HG03520 (cell line): ENCODE results near the gene RLN1.
"Not testable (repeated sequence)": the region's sequence is repeated elsewhere in the genome, so short reads cannot be mapped to it uniquely, and the experiment has no call there.

ENCODE experiments used
- ATAC-seq: cut with Tn5 transposase; IDR thresholded peaks from one replicate; pipeline ENCODE4 v1.9.1; 2021; ENCODE audit warnings: mild to moderate bottlenecking, moderate library complexity; ENCODE audit not compliant: unreplicated experiment

RLN1 gene

GRCh38 chr9:5338992-5339981 is at the start of gene RLN1:
Gene RLN1, minus strand, starts transcription at chr9:5339876. Its CDS starts 130 bp downstream, at chr9:5339746.
- peak; percentile 98 for ATAC-seq

GRCh38 chr9:5389109-5389732 is 49.5 kb upstream of the RLN1 start:
- ATAC-seq: no peak

- ATAC-seq: no peak
Observed at GRCh38 chr9:5388026-5388819, 48.5 kb upstream of the RLN1 start.

GRCh38 chr9:5384436-5384835 is 44.8 kb upstream of the RLN1 start:
- no peak for ATAC-seq

- no peak for ATAC-seq
Observed at GRCh38 chr9:5382479-5382878, 42.8 kb upstream of the RLN1 start.

- ATAC-seq: no peak
Observed at GRCh38 chr9:5375790-5376477, 36.3 kb upstream of the RLN1 start.

GRCh38 chr9:5375091-5375490 is 35.4 kb upstream of the RLN1 start:
- ATAC-seq: no peak

- ATAC-seq: peak; percentile 90
Observed at GRCh38 chr9:5364294-5365024, 24.8 kb upstream of the RLN1 start.

GRCh38 chr9:5361326-5362010 is 21.8 kb upstream of the RLN1 start:
- no peak for ATAC-seq

- ATAC-seq: no peak
Observed at GRCh38 chr9:5360341-5360740, 20.7 kb upstream of the RLN1 start.

GRCh38 chr9:5357431-5358105 is 17.9 kb upstream of the RLN1 start:
- no peak for ATAC-seq

GRCh38 chr9:5355817-5356216 is 16.1 kb upstream of the RLN1 start:
- no peak for ATAC-seq

- ATAC-seq: no peak
Observed at GRCh38 chr9:5355226-5355625, 15.6 kb upstream of the RLN1 start.

GRCh38 chr9:5354184-5354583 is 14.5 kb upstream of the RLN1 start:
- ATAC-seq: no peak

GRCh38 chr9:5352637-5353248 is 13.1 kb upstream of the RLN1 start:
- no peak for ATAC-seq

GRCh38 chr9:5336688-5337087 is 3.0 kb downstream of the RLN1 start:
- ATAC-seq: no peak

GRCh38 chr9:5331276-5331675 is 8.4 kb downstream of the RLN1 start:
- not testable (repeated sequence) for ATAC-seq

- ATAC-seq: no peak
Observed at GRCh38 chr9:5326893-5327548, 12.7 kb downstream of the RLN1 start.
